ENCODE data around the gene RAB3GAP1.

DNA sequence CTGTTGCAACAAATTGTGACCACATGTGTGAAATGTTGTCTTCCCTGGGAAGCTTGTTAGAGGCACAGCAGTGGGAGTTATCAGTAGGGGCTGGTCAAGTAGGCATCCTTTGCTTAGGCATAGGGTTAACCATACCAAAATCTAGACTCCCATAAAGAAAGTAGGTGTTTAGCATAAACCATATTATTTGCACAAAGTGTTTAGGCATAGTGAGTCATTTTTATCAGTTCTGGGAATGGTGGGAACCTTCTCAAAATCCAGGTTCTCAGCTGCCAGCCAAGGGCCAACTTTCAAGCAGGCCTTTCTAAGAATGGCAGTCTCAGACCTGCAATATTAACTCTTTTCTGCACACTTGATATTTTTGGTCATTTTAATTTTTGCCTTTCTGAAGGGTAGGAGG lies 88.5 kb downstream of the RAB3GAP1 start:
- TF ChIP-seq, protein P1, sequence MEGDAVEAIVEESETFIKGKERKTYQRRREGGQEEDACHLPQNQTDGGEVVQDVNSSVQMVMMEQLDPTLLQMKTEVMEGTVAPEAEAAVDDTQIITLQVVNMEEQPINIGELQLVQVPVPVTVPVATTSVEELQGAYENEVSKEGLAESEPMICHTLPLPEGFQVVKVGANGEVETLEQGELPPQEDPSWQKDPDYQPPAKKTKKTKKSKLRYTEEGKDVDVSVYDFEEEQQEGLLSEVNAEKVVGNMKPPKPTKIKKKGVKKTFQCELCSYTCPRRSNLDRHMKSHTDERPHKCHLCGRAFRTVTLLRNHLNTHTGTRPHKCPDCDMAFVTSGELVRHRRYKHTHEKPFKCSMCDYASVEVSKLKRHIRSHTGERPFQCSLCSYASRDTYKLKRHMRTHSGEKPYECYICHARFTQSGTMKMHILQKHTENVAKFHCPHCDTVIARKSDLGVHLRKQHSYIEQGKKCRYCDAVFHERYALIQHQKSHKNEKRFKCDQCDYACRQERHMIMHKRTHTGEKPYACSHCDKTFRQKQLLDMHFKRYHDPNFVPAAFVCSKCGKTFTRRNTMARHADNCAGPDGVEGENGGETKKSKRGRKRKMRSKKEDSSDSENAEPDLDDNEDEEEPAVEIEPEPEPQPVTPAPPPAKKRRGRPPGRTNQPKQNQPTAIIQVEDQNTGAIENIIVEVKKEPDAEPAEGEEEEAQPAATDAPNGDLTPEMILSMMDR (IDR thresholded peaks at IDR 0.05; ENCODE audit: insufficient read depth, low read depth, low read length), result no peak
- TF ChIP-seq EZH2 (IDR thresholded peaks at IDR 0.05; ENCODE audit: insufficient read depth, low read length), result no peak
